ENCODE results near the gene MAP6D1.

MAP6D1 gene

DNA sequence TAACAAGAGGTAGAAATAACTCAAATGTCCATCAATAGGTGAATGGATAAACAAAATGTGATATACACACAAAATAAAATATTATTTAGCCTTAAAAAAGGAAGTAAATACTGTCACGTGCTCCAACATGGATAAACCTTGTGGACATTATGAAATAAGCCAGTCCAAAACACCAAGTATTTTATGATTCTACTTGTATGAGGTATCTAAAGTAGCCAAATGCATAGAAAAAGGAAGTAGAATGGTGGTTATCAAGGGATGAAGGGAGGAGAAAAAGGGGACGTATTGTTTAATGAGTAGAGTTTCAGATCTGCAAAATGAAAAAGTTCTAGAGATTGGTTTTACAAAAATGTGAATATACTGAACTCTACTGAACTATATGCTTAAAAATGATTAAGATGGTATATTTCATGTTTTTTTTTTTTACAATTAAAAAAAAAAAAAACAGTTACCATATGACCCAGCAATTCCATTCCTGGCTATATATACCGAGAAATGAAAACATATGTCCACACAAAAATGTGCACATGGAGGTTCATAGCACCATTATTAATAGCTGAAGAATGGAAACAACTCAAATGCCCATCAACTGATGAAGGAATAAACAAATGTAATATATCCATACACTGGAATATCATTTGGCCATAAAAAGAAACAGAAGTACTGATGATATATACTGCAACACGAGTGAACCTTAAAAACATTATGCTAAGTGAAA is 29.1 kb upstream of the MAP6D1 start:
- DNase-seq (ENCODE audit: extremely low read depth, low read depth): no peak
- no peak overlapping the region for H3K4me3 ChIP-seq (replicated peaks; ENCODE audit: low read depth, low read length)
- no peak for TF ChIP-seq CTCF (IDR thresholded peaks at IDR 0.05; ENCODE audit: low read depth, low read length, missing control alignments)

DNA sequence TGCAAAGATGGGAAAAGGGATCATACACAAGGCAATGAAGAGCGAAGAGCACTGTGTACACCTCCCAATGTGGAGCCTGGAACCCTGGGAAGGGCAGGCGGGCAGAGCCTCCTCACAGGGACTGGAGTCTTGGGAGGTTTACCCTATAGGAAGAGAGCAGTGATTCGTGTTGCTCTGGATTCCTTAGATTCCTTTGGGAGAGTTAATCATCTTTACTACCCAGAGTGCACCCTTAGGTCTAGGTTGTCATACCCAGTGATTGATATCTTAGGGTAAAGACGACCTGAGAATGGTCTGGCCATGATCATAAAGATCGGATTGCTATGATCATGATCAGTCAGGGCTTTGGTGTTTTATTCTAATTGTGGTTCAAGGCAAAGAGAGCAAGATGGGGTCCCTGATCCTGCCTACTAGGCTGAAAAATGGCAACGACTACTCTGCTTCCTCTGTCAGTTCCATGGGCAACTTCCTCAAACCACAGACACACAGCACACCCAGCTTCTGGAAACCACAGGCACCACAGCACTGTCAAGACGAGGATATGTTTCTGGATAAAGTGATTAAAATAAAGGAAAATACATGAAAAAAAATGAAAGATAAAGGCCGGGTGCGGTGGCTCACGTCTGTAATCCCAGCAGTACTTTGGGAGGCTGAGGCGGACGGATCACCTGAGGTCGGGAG is 20.4 kb upstream of the MAP6D1 start:
- no peak overlapping the region for H3K4me3 ChIP-seq (replicated peaks; ENCODE audit: low read depth, low read length)
- no peak for DNase-seq (ENCODE audit: extremely low read depth, low read depth)
- TF ChIP-seq CTCF (IDR thresholded peaks at IDR 0.05; ENCODE audit: low read depth, low read length, missing control alignments): no peak

- no peak for DNase-seq (ENCODE audit: extremely low read depth, low read depth)
- TF ChIP-seq CTCF (IDR thresholded peaks at IDR 0.05; ENCODE audit: low read depth, low read length, missing control alignments): no peak
- H3K4me3 ChIP-seq (replicated peaks; ENCODE audit: low read depth, low read length): no peak overlapping the region
Observed at GRCh38 chr3:183845090-183845489, 19.7 kb upstream of the MAP6D1 start.

DNA sequence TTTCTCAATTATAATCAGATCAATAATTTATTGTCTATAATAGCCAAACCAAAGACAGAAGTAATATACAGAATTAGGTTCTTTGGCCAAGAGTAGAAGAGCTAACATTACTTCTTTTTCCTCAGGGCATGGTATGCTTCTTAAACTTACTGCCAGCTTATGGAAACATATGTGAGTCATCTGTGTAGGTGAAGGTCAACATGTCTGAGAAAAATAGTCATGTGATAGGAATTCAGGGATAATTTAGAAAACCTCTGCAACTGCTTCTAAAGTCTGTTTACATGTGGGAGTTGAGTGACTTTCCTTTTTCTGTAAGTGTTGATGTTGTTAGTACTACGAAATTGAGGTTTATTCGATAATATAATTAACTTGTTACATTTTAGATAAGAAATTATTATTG is 19.2 kb upstream of the MAP6D1 start:
- TF ChIP-seq CTCF (IDR thresholded peaks at IDR 0.05; ENCODE audit: low read depth, low read length, missing control alignments): no peak
- peak; percentile 57 for DNase-seq (ENCODE audit: extremely low read depth, low read depth)

GRCh38 chr3:183839751-183840150 is 14.4 kb upstream of the MAP6D1 start:
- DNase-seq (ENCODE audit: extremely low read depth, low read depth): no peak
- no peak overlapping the region for H3K4me3 ChIP-seq (replicated peaks; ENCODE audit: low read depth, low read length)
- no peak for TF ChIP-seq CTCF (IDR thresholded peaks at IDR 0.05; ENCODE audit: low read depth, low read length, missing control alignments)

More for the DNA sequence above, 19.2 kb upstream of the MAP6D1 start:
- no peak overlapping the region for H3K4me3 ChIP-seq (replicated peaks; ENCODE audit: low read depth, low read length)

GRCh38 chr3:183837894-183838293 is 12.5 kb upstream of the MAP6D1 start:
- DNase-seq (ENCODE audit: extremely low read depth, low read depth): no peak
- H3K4me3 ChIP-seq (replicated peaks; ENCODE audit: low read depth, low read length): no peak overlapping the region
- no peak for TF ChIP-seq CTCF (IDR thresholded peaks at IDR 0.05; ENCODE audit: low read depth, low read length, missing control alignments)

Data from HFF-Myc (cell line).